NCI-H1417 treated with DMSO at 0.1 percent for 48 hours (cell line): ENCODE data around the gene CDH1.

ENCODE experiments used
- DNase-seq: peaks from one replicate; lab custom pipeline; 2025; lab: John Stamatoyannopoulos, UW

Gene CDH1

DNA sequence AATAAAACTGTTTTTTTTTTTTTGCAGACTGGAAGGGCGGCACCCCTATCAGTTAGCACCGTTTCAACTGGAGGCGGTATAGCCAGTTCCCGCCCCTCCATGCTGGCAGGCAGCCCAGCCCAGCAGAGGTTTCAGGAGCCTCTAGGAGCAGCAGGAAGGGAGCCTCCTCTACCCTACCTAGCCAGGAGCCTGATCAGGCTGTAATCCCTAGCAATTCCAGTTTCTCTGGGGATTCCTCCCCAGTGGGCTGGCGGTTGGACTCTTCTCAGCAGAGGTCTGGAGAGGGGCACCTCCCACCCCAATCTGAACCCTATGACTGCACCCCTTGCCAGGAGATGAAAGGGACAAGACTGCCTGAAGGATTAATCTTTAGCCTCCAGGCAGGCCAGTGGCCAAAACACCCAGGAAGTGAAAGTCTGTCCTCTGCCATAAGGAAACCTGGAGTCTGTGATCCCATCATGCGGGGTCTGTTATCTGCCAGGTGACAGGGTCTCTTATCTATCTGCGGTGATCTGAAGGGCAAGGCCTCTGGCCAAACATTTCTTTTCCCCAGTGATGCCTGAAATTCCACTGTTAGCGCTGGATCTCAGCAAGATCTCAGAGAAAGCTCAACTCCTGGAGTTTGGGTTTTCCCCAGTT lies 4.9 kb upstream of the CDH1 start:
- no peak for DNase-seq

DNA sequence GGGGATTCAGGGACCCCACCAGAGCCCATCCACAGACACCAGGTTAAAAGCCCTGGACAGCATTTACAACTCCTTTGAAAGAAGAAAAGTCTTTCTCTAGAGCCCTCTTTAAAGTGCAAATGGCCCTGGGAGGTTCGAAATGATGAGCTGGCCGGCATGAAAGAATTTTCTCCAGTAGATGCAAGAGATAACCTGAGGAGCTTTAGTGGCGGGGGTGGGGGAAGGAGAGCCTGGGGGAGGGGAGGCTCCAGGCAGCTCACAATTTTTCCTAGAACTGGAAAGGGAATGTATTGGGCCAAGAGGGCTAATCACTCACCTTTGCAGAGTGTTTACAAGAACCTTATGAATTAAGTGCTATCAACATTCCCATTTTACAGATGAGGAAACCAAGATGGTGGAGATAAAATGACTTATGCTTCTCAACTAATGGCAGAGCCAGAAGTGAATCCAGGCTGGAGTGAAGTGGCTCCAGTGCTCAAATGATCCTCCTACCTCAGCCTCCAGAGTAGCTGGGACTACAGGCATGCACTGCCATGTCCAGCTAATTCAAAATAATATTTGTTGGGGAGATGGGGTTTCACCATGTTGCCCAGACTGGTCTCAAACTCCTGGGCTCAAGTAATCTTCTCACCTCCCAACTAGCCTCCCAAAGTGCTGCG lies 4.2 kb upstream of the CDH1 start:
- no peak for DNase-seq

DNA sequence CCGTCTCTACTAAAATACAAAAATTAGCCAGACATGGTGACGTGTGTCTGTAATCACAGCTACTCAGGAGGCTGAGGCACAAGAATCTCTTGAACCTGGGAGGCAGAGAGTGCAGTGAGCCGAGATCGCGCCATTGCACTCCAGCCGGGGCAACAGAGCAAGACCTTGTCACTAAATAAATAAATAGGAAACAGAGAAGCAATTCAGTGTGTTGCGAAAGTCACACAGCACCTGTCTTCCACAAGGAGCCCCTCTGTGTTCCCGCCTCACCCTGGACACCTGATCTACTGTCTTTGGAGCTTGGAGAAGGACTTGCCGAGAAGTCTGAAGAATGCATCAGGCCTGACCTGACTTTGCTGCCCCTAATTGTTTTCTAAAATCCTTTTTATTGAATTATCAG lies 3.5 kb upstream of the CDH1 start:
- no peak for DNase-seq

DNA sequence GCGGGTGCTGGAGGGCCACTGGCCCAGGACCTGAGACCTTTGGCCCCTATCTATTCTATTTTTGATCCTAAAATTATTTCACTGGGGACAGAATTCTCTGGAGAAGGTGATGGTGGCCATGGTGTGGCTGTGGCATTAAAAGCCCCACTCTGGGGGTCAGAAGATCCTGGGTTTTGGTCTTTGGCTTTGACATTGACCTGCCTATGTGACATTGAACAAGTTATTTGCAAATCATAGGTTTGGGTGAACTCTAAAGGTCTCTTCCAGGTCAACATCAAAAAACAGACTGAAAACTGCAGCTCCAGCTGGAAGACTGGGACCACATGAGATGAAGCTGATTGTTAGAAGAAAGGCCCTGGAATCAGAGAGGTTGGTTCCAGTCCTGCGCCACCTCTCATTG lies 2.3 kb upstream of the CDH1 start:
- DNase-seq: no peak

DNA sequence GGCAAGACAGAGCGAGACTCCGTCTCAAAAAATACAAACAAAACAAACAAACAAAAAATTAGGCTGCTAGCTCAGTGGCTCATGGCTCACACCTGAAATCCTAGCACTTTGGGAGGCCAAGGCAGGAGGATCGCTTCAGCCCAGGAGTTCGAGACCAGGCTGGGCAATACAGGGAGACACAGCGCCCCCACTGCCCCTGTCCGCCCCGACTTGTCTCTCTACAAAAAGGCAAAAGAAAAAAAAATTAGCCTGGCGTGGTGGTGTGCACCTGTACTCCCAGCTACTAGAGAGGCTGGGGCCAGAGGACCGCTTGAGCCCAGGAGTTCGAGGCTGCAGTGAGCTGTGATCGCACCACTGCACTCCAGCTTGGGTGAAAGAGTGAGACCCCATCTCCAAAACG lies 531 bp upstream of the CDH1 start:
- no peak for DNase-seq

DNA sequence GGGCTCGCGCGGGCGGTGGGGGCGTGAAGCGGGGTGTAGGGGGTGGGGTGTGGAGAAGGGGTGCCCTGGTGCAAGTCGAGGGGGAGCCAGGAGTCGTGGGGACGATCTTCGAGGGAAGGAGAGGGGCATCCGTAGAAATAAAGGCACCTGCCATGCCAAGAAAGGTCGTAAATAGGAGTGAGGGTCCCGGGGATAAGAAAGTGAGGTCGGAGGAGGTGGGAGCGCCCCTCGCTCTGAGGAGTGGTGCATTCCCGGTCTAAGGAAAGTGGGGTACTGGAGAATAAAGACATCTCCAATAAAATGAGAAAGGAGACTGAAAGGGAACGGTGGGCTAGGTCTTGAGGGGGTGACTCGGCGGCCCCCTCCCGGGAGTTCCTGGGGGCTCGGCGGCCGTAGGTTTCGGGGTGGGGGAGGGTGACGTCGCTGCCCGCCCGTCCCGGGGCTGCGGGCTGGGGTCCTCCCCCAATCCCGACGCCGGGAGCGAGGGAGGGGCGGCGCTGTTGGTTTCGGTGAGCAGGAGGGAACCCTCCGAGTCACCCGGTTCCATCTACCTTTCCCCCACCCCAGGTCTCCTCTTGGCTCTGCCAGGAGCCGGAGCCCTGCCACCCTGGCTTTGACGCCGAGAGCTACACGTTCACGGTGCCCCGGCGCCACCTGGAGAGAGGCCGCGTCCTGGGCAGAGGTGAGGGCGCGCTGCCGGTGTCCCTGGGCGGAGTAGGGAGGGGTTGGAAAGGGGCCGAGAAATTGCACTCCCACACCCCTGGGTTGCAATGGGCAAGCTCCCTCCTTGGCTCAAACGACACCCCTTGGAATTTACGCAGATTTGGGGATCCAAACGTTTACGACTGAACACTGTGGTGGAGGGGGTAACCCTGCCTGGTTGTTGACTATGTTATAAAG lies 888 bp downstream of the CDH1 start:
- DNase-seq: no peak

DNA sequence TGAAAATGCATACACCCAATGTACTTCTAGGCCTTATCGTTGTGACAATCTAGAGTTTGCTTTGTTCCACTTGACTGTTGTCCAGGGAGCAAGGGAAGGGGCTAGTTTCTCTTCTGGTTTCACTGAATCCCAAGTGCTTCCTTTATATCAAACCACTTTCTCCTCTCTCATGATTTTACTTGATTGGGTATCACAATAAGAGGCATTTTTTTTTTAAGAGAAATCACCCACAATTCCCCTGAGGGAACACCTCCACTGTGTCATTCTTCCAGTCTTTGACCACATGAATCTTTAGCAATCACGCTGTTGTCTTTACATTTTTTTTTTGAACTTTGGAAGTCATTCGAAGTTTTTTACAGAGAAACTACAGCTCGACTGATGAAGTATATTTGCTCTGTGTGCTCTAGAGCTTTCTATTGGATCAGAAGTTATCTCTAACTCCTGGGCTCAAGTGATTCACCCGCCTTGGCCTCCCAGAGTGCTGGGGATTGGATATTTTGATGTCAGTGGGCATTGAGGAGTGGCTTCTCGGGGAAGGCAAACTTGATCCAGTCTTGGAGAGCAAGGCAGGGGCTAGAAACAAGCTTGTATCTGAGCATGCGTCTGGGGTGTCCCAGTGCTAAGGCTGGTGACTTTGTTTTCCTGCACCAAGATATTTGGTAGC lies 3.0 kb downstream of the CDH1 start:
- no peak for DNase-seq

DNA sequence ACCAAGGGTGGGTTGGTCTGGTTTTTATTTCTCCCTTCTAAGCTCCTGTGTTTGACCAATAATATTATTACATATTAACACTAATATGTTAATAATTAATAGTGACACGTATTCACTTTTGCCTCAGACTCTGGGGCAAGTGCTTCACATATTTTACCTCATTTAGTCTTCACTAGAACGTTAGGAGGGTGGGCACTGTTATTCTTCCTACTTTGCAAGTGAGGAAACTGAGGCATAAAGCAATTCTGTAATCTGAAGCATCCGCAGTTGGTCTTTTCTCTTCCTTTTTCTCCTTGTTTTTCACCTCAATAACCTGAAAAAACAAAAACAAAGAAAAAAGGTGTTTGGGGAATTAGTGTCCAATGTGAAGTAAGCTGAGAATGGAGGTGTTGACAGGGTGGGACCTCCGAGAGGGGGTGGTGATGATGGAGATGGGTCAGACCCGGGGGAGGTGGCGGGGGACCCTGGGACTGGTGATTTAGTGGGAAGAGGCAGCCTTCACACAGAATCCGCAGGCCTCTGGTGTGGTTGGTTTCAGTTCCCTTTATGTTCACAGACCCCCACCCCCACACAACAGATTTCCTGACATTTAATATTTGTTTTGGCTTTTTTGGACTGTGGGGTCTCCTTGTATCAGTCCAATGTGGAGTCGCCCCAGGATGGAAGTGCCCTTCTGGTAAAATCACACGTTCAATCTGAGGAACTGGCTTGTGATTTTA lies 3.7 kb downstream of the CDH1 start:
- DNase-seq: no peak

DNA sequence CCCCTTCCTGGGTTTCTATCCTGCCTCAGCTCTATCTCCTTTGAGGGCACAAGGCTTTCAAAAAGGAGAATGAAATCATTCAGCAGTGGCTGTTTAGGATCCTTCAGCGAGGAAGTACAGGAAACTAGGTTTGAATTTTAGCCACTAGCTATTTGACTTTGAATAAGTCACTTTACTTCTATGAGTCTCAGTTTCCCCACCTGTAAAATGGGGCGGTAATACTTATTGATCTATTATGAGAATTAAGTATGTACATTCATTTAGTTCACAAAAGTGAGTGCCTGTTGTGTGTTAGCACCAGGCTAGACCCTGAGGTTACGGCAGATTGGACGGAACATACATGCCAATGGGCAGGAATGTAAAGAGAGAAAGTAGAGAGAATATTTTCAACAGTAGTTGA lies 6.6 kb downstream of the CDH1 start:
- DNase-seq: no peak

DNA sequence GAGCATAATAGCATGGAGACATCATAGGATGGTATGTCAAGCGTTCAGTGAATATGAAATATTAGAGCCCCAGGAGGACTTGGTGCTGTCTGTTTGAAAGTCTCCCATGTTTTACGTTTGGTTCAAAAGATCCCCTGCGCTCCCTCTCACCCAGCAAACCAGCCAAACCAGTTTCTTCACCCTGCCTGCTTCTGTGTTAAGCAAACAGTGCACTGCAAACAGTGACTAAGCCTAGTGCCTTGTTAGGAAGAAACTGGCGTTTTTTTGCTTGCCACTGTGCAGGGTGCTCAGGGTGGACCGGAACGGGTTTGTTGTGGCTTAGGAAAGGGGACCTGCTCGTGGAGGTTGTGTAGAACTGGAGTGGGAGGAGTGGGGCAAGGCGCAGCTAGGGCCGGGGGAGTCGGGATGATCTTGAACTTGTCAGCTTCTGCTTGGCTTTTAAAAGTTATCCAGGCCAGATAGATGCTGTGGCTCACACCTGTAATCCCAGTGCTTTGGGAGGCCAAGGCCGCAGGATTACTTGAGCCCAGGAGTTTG lies 7.7 kb downstream of the CDH1 start:
- DNase-seq: peak; percentile 78

DNA sequence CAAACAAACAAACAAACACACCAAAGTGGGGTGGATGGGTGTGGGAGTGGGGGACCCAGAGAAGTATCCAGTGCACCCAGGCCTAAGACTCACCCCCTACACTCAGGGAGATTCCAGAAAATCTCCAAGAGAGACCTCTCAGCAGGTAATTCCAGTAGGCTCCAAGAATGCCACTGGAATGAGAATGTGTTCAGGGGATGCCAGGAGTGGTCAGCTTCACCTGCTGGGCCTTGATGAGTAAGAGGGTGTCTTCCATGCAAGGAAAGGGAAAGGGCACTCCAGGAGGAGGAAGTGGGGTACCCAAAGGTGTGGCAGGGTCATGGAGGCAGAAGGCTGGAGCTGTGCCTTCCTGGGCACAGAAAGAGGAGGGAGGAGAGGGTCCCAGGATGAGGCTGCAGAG lies 9.9 kb downstream of the CDH1 start:
- DNase-seq: no peak

DNA sequence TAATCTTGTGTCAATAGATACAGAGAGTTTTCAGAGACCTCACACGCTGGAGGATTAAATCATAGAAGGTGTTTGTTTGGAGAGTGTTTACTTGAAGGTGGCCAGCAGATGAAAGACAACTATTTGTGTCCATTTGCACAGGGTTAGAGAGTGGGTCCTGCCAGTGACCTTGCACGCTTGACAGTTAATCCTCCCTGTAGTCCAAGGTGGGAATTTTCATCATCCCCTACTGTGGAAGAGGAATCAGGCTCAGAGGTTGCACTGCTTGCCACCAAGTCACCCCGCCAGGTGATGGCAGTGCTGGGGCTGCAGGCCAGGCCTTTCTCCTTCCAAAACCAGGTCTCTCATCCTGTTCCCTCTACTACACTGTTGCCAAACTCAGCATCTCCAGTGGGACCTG lies 12.3 kb downstream of the CDH1 start:
- no peak for DNase-seq

DNA sequence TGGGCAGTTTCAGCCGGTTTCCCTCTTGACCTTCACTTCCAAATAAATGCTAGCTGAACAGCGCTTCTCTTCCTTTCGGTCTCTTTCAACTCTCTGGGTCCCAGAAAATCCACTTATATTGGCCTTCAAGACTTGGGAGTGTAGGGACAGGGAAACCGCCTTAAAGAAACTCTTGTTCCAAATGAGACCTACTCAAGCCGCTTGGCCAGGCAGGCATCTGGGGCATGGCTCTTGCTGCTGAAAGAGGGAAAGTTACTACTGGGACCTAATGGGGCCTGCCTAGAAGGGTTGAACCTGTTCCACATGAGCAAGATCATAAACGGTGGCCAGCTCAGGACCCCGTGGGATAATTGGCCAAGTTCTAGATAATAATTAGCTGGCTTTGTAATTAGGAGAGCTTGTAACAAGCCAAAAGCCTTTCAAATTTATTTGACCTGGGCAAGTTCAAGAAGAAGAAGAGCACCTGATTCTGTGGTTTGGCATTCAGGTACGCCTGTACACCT lies 13.2 kb downstream of the CDH1 start:
- DNase-seq: no peak

DNA sequence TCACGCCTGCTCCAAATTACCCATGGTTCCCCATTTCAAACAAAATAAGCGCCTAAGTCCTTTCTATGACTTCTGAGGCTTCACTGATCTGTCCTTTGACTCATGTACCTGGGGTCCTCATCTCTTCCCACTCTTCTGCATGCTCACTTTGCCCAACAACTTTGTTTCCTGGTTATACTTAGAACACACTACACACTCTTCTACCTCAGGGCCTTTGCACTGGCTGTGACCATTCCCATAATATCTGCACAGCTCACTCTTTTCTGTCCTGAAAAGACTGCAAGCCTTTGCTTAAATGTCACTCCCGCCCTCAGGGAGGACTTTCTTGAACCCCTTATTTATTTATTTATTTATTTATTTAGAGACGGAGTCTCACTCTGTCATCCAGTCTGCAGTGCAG lies 14.1 kb downstream of the CDH1 start:
- DNase-seq: no peak

DNA sequence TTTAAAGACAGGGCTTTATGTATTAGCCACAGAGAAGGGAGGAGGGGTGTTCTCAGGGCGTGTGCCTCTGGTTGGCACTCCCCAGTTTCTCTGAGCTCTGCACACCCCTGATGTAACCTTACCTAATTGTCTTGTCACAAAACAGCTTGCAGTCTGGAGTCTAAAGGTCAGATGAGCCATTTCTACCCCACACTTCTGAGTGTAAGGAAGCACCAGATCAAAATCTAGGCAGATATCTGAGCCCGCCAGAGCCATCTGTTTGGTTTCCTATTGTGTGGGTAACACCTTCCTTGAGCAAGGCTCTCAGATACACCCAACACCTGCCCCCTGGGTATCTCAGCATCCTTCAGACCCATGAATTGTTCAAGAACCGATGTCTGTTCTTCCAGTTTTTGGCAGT lies 15.5 kb downstream of the CDH1 start:
- no peak for DNase-seq

DNA sequence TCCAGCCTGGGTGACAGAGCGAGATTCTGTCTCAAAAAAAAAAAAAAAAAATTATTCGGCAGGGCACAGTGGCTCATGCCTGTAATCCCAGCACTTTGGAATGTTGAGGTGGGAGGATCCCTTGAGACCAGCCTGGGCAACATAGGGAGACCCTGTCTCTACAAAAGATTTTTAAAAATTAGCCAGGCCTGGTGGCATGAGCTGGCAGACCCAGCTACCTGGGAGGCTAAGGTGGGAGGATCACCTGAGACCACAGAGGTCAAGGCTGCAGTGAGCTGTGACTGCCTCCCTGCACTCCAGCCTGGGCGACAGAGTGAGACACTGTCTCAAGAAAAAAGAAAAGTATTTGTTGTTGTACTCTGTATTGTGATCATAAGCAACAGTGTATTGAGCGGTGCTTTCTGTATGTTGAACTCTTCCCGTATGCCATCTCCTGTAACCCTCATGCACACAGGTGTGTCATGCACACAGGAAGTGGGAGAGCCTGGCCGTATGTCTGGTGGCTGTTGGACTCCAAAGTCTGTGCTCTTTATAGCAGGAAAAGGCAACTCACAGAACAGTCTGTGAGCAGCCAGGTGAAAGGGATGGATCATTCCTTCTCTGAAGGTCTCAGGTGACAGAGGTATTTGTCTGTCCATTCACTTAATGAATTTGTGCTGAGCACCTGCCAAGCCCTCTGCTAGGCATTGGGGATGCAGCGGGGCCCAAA lies 17.1 kb downstream of the CDH1 start:
- no peak for DNase-seq

DNA sequence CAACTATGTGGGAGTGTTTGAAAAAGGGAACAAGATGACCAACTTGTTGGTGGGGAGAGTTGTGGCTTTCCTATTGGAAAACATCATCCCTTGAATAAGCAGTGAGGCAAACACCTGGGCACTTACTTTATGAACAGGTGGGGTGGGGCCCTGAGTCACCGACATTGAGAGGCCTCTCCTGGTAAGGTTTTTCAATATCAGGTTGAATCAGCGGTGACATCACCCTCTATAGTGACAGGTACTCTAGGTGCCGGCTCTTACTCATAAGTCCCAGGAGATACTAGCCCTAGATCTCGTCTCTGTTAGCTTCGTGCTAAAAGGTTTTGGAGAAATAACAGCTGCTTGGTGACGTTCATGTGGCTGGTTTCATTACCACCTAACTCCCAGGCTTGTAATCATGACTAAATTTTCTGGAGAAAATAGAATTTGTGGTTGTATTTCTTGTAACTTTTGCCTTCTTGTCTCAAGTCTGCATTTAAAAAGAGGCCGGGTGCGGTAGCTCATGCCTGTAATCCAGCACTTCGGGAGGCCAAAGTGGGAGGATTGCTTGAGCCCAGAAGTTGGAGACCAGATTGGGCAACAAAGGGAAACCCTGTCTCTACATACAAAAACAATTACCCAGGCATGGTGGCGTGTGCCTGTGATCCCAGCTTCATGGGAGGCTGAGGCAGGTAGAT lies 19.3 kb downstream of the CDH1 start:
- DNase-seq: no peak

DNA sequence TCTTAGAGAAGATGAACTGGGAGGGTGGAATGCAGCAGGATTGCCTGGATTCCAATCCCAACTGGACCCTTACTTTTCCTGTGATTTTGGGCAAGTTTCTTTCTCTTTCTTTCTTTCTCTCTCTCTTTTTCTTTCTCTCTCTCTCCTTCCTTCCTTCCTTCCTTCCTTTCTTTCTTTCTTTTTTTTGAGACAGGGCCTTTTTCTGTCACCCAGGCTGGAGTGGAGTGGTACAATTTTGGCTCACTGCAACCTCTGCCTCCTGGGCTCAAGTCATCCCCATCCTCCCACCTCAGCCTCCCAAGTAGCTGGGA lies 20.5 kb downstream of the CDH1 start:
- no peak for DNase-seq

DNA sequence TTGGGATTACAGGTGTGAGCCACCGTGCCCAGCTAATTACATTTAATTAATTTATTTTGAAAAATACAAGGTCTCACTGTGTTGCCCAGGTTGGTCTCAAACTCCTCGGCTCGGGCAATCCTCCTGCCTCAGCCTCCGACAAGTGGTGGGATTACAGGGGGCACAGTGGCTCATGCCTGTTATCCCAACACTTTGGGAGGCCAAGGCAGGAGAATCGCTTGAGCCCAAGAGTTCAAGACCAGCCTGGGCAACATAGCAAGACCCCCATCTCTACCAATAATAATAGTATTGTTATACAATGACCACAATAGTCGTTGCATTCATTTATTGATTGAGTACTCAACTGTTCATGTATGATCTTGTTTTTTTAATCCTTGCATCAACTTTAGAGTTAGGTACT lies 22.0 kb downstream of the CDH1 start:
- no peak for DNase-seq

DNA sequence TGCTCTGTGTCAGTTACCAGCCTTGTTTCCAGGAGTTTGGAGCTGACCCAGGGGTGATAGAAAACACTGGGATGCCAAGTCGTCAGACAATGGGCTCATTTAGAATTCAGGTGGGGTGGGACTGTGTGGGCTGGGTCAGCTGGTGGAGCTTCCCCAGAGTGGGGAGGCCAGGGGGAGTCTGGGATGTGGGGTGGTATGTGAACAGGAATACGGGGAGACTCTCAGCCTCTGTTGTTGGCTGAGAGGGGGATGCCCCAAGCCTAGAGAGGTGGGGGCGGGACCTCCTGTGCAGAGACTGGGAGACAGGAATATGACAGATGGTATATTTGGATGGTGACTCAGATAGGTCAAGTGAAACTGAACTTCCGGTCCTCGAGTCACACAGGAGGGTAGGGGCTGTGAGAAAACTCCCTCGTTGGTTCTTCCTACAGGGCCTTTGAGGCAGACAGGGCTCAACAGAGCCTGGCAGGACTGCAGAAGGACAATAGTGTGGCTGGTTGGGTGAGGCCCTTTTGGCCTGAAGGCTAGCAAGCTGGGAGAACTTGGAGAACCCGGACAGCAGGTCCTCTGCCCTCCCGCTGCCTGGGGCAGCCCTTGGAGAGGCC lies 23.7 kb downstream of the CDH1 start:
- no peak for DNase-seq
